Glutamatergic neuron (in vitro differentiated cells): ENCODE data around the gene NAP1L4. TPM values are rescaled to one million over a fixed set of nuclear protein-coding genes. Genes with fewer than 3 reads are reported as not detected.

Experiments used
- DNase-seq: peaks from one replicate; pipeline ENCODE4 v3.0.0; 2022
- H3K27ac Mint-ChIP-seq: one replicate; pipeline ENCODE4 v1.8.0; 2020; ENCODE audit warnings: mild to moderate bottlenecking, mixed read lengths, inconsistent platforms; ENCODE audit not compliant: unreplicated experiment
- H3K27me3 Mint-ChIP-seq: one replicate; pipeline ENCODE4 v1.8.0; 2020; ENCODE audit warnings: mild to moderate bottlenecking, moderate library complexity, mixed read lengths, inconsistent platforms; ENCODE audit not compliant: unreplicated experiment
- H3K36me3 Mint-ChIP-seq: one replicate; pipeline ENCODE4 v1.8.0; 2020; ENCODE audit warnings: mild to moderate bottlenecking, mixed read lengths, inconsistent platforms; ENCODE audit not compliant: unreplicated experiment
- H3K4me1 Mint-ChIP-seq: one replicate; pipeline ENCODE4 v1.8.0; 2020; ENCODE audit warnings: mild to moderate bottlenecking, low read depth, mixed read lengths, inconsistent platforms; ENCODE audit not compliant: unreplicated experiment
- H3K4me3 Mint-ChIP-seq: one replicate; pipeline ENCODE4 v1.8.0; 2020; ENCODE audit warnings: mild to moderate bottlenecking, mixed read lengths, inconsistent platforms; ENCODE audit not compliant: unreplicated experiment
- H3K9me3 Mint-ChIP-seq: one replicate; pipeline ENCODE4 v1.8.0; 2020; ENCODE audit warnings: mild to moderate bottlenecking, moderate library complexity, mixed read lengths, inconsistent platforms; ENCODE audit not compliant: unreplicated experiment
- CTCF ChIP-seq: fragments of 200-600 bp; sonication (generic); IDR thresholded peaks from one replicate; pipeline ENCODE4 v1.5.0; 2021; ENCODE audit not compliant: partially characterized antibody, unreplicated experiment
- total RNA-seq: library from RNA; stranded (reverse); fragmentation: NEBNext Ultra II Directional; extraction: Animal tissue kit (Norgen Biotek cat#: 25700); gene quantifications from one replicate; pipeline ENCODE4 v1.2.1, GENCODE V29; 2021; ENCODE audit not compliant: unreplicated experiment

The NAP1L4 gene
- total RNA-seq, 1 donor from 2014 or later: 209 TPM

- H3K27ac Mint-ChIP-seq: no peak overlapping the region
- no peak overlapping the region for H3K4me3 Mint-ChIP-seq
- TF ChIP-seq CTCF: no peak
- no peaks in the 10 kb centered on the region for H3K36me3 Mint-ChIP-seq
- H3K27me3 Mint-ChIP-seq: no peaks in the 10 kb centered on the region
- H3K4me1 Mint-ChIP-seq: no peaks in the 10 kb centered on the region
- no peak for DNase-seq
- H3K9me3 Mint-ChIP-seq: no peaks in the 10 kb centered on the region
These were observed 75.1 kb downstream of the NAP1L4 start for GRCh38 chr11:2916892-2917645.

- Mint-ChIP-seq H3K27me3 (no peaks in the 10 kb centered on the region), H3K4me3 (no peak overlapping the region), H3K36me3 (no peaks in the 10 kb centered on the region), H3K27ac (no peak overlapping the region), H3K4me1 (no peaks in the 10 kb centered on the region), H3K9me3 (no peaks in the 10 kb centered on the region)
- no peak for DNase-seq
- TF ChIP-seq CTCF: no peak
These were observed 75.8 kb downstream of the NAP1L4 start for GRCh38 chr11:2916114-2916891.

GRCh38 chr11:2915473-2915872 is 76.7 kb downstream of the NAP1L4 start:
- H3K9me3 Mint-ChIP-seq: no peaks in the 10 kb centered on the region
- no peaks in the 10 kb centered on the region for H3K27me3 Mint-ChIP-seq
- H3K4me1 Mint-ChIP-seq: no peaks in the 10 kb centered on the region
- H3K4me3 Mint-ChIP-seq: no peak overlapping the region
- no peaks in the 10 kb centered on the region for H3K36me3 Mint-ChIP-seq
- H3K27ac Mint-ChIP-seq: no peak overlapping the region
- TF ChIP-seq CTCF: no peak
- DNase-seq: no peak

- Mint-ChIP-seq H3K9me3 (no peaks in the 10 kb centered on the region), H3K36me3 (no peaks in the 10 kb centered on the region), H3K4me1 (no peaks in the 10 kb centered on the region), H3K27me3 (no peaks in the 10 kb centered on the region), H3K4me3 (no peak overlapping the region), H3K27ac (no peak overlapping the region)
- no peak for DNase-seq
- TF ChIP-seq CTCF: no peak
These were observed 77.5 kb downstream of the NAP1L4 start for GRCh38 chr11:2914455-2915195.
